ENCODE results near the gene MEX3D. TPM values are rescaled to one million over a fixed set of nuclear protein-coding genes. Genes with fewer than 3 reads are reported as not detected.

Gene MEX3D
- total RNA-seq, 2 donors from 2014 or later = 2.7 to 3.3 TPM

- H3K27ac Mint-ChIP-seq = peak overlapping the region; percentile 94
- peak in 1 of 3 donors; percentile 22 for DNase-seq
- no peaks in the 10 kb centered on the region for H3K9me3 ChIP-seq (ENCODE audit: control insufficient read depth, low read length, poor library complexity, severe bottlenecking)
- H3K4me1 Mint-ChIP-seq = peaks cover 37% of the 10 kb centered on the region
- H3K4me3 Mint-ChIP-seq = peak overlapping the region; percentile 98
- H3K27me3 Mint-ChIP-seq = no peaks in the 10 kb centered on the region
- H3K36me3 Mint-ChIP-seq (ENCODE audit: low read depth) = no peaks in the 10 kb centered on the region
- no peak for ATAC-seq
These were observed 38.1 kb upstream of the MEX3D start for GRCh38 chr19:1606138-1606651.

- no peaks in the 10 kb centered on the region for H3K27me3 Mint-ChIP-seq
- H3K36me3 Mint-ChIP-seq (ENCODE audit: low read depth) = no peaks in the 10 kb centered on the region
- no peaks in the 10 kb centered on the region for H3K9me3 ChIP-seq (ENCODE audit: control insufficient read depth, low read length, poor library complexity, severe bottlenecking)
- peaks cover 37% of the 10 kb centered on the region for H3K4me1 Mint-ChIP-seq
- H3K4me3 Mint-ChIP-seq = peak within 1 kb of the TSS; percentile 98
- H3K27ac Mint-ChIP-seq = peak within 1 kb of the TSS; percentile 94
- DNase-seq (peak; percentile 80 to 85 (median 84)), ATAC-seq (peak; percentile 86)
These were observed 37.4 kb upstream of the MEX3D start, which contains the start of gene UQCR11 for GRCh38 chr19:1605236-1606137. TSS of gene UQCR11 (minus strand) at chr19:1605462. CDS start at chr19:1605409, 53 bp downstream.

- H3K36me3 Mint-ChIP-seq (ENCODE audit: low read depth) = no peaks in the 10 kb centered on the region
- ATAC-seq (no peak), DNase-seq (no peak)
- H3K27me3 Mint-ChIP-seq = no peaks in the 10 kb centered on the region
- H3K27ac Mint-ChIP-seq = no peak overlapping the region
- H3K4me3 Mint-ChIP-seq = no peak overlapping the region
- peaks cover 25% of the 10 kb centered on the region for H3K4me1 Mint-ChIP-seq
- H3K9me3 ChIP-seq (ENCODE audit: control insufficient read depth, low read length, poor library complexity, severe bottlenecking) = no peaks in the 10 kb centered on the region
These were observed 34.1 kb upstream of the MEX3D start for GRCh38 chr19:1602091-1602707.

GRCh38 chr19:1601613-1602064 lies 33.5 kb upstream of the MEX3D start:
- H3K4me1 Mint-ChIP-seq = peaks cover 25% of the 10 kb centered on the region
- no peaks in the 10 kb centered on the region for H3K36me3 Mint-ChIP-seq (ENCODE audit: low read depth)
- DNase-seq (no peak), ATAC-seq (no peak)
- H3K4me3 Mint-ChIP-seq = no peak overlapping the region
- no peak overlapping the region for H3K27ac Mint-ChIP-seq
- H3K27me3 Mint-ChIP-seq = no peaks in the 10 kb centered on the region
- H3K9me3 ChIP-seq (ENCODE audit: control insufficient read depth, low read length, poor library complexity, severe bottlenecking) = no peaks in the 10 kb centered on the region

- H3K27ac Mint-ChIP-seq = no peak overlapping the region
- ATAC-seq (no peak), DNase-seq (no peak)
- no peaks in the 10 kb centered on the region for H3K27me3 Mint-ChIP-seq
- no peaks in the 10 kb centered on the region for H3K36me3 Mint-ChIP-seq (ENCODE audit: low read depth)
- no peaks in the 10 kb centered on the region for H3K9me3 ChIP-seq (ENCODE audit: control insufficient read depth, low read length, poor library complexity, severe bottlenecking)
- H3K4me3 Mint-ChIP-seq = no peak overlapping the region
- H3K4me1 Mint-ChIP-seq = peaks cover 16% of the 10 kb centered on the region
These were observed 31.3 kb upstream of the MEX3D start for GRCh38 chr19:1599460-1599846.

GRCh38 chr19:1598777-1599459 lies 30.8 kb upstream of the MEX3D start:
- H3K36me3 Mint-ChIP-seq (ENCODE audit: low read depth) = no peaks in the 10 kb centered on the region
- no peak overlapping the region for H3K27ac Mint-ChIP-seq
- H3K27me3 Mint-ChIP-seq = no peaks in the 10 kb centered on the region
- DNase-seq = no peak
- no peak overlapping the region for H3K4me3 Mint-ChIP-seq
- peaks cover 11% of the 10 kb centered on the region for H3K4me1 Mint-ChIP-seq
- ATAC-seq = no peak
- H3K9me3 ChIP-seq (ENCODE audit: control insufficient read depth, low read length, poor library complexity, severe bottlenecking) = no peaks in the 10 kb centered on the region

GRCh38 chr19:1593501-1593772 lies 25.3 kb upstream of the MEX3D start:
- DNase-seq (no peak), ATAC-seq (no peak)
- peak overlapping the region; percentile 91 for H3K4me3 Mint-ChIP-seq
- no peaks in the 10 kb centered on the region for H3K27me3 Mint-ChIP-seq
- peak overlapping the region; percentile 90 for H3K27ac Mint-ChIP-seq
- peaks cover 17% of the 10 kb centered on the region for H3K4me1 Mint-ChIP-seq
- H3K36me3 Mint-ChIP-seq (ENCODE audit: low read depth) = no peaks in the 10 kb centered on the region
- H3K9me3 ChIP-seq (ENCODE audit: control insufficient read depth, low read length, poor library complexity, severe bottlenecking) = no peaks in the 10 kb centered on the region

GRCh38 chr19:1592755-1593500 lies 24.8 kb upstream of the MEX3D start, which contains the start of gene MBD3:
TSS of gene MBD3 (minus strand) at chr19:1592865. CDS start at chr19:1592631, 234 bp downstream.
- H3K9me3 ChIP-seq (ENCODE audit: control insufficient read depth, low read length, poor library complexity, severe bottlenecking) = no peaks in the 10 kb centered on the region
- peak within 1 kb of the TSS; percentile 91 for H3K4me3 Mint-ChIP-seq
- DNase-seq (peak; percentile 82 to 89 (median 87)), ATAC-seq (peak; percentile 85)
- no peaks in the 10 kb centered on the region for H3K27me3 Mint-ChIP-seq
- H3K36me3 Mint-ChIP-seq (ENCODE audit: low read depth) = no peaks in the 10 kb centered on the region
- H3K4me1 Mint-ChIP-seq = peaks cover 17% of the 10 kb centered on the region
- H3K27ac Mint-ChIP-seq = peak within 1 kb of the TSS; percentile 90

- DNase-seq (peak; percentile 77 to 84 (median 78)), ATAC-seq (peak; percentile 86)
- H3K27ac Mint-ChIP-seq = peak overlapping the region; percentile 90
- peaks cover 19% of the 10 kb centered on the region for H3K4me1 Mint-ChIP-seq
- H3K4me3 Mint-ChIP-seq = peak overlapping the region; percentile 89
- no peaks in the 10 kb centered on the region for H3K9me3 ChIP-seq (ENCODE audit: control insufficient read depth, low read length, poor library complexity, severe bottlenecking)
- H3K36me3 Mint-ChIP-seq (ENCODE audit: low read depth) = no peaks in the 10 kb centered on the region
- H3K27me3 Mint-ChIP-seq = no peaks in the 10 kb centered on the region
These were observed 24.1 kb upstream of the MEX3D start for GRCh38 chr19:1592024-1592754.

GRCh38 chr19:1591421-1592023 lies 23.4 kb upstream of the MEX3D start:
- Mint-ChIP-seq H3K27me3 (no peaks in the 10 kb centered on the region), H3K4me3 (peak overlapping the region; percentile 89), H3K27ac (peak overlapping the region; percentile 90), H3K36me3 (ENCODE audit: low read depth) (no peaks in the 10 kb centered on the region), H3K4me1 (peaks cover 19% of the 10 kb centered on the region)
- ATAC-seq = no peak
- DNase-seq = no peak
- no peaks in the 10 kb centered on the region for H3K9me3 ChIP-seq (ENCODE audit: control insufficient read depth, low read length, poor library complexity, severe bottlenecking)

GRCh38 chr19:1590641-1591397 lies 22.7 kb upstream of the MEX3D start:
- H3K27me3 Mint-ChIP-seq = no peaks in the 10 kb centered on the region
- no peaks in the 10 kb centered on the region for H3K9me3 ChIP-seq (ENCODE audit: control insufficient read depth, low read length, poor library complexity, severe bottlenecking)
- DNase-seq (no peak), ATAC-seq (no peak)
- H3K36me3 Mint-ChIP-seq (ENCODE audit: low read depth) = no peaks in the 10 kb centered on the region
- peak overlapping the region; percentile 90 for H3K27ac Mint-ChIP-seq
- peak overlapping the region; percentile 89 for H3K4me3 Mint-ChIP-seq
- H3K4me1 Mint-ChIP-seq = peaks cover 19% of the 10 kb centered on the region

Measured in T-helper 17 cell (primary cell).